ENCODE data around the gene VWA5A.

GRCh38 chr11:124152770-124153407 lies 37.6 kb downstream of the VWA5A start:
- TF ChIP-seq CTCF (IDR thresholded peaks at IDR 0.05; ENCODE audit: poor library complexity, severe bottlenecking): peak; percentile 64
- TF ChIP-seq EP300 (conservative IDR thresholded peaks at IDR 0.05; ENCODE audit: poor library complexity, severe bottlenecking): peak; percentile 91
- no peak for TF ChIP-seq REST (IDR thresholded peaks at IDR 0.05; ENCODE audit: borderline replicate concordance)
- no peak for TF ChIP-seq EZH2 (IDR thresholded peaks at IDR 0.05; ENCODE audit: borderline replicate concordance, insufficient read depth, low read length, poor library complexity, severe bottlenecking)
- TF ChIP-seq RAD21 (conservative IDR thresholded peaks at IDR 0.05): peak; percentile 57
- no peak for TF ChIP-seq MXI1 (conservative IDR thresholded peaks at IDR 0.05; ENCODE audit: poor library complexity, severe bottlenecking)

All from neural cell (in vitro differentiated cells).